DMS79 (cell line): ENCODE results near the gene COL4A2.

ENCODE experiments used
- DNase-seq: peaks from one replicate; lab custom pipeline; 2025; lab: John Stamatoyannopoulos, UW

The COL4A2 gene

DNA sequence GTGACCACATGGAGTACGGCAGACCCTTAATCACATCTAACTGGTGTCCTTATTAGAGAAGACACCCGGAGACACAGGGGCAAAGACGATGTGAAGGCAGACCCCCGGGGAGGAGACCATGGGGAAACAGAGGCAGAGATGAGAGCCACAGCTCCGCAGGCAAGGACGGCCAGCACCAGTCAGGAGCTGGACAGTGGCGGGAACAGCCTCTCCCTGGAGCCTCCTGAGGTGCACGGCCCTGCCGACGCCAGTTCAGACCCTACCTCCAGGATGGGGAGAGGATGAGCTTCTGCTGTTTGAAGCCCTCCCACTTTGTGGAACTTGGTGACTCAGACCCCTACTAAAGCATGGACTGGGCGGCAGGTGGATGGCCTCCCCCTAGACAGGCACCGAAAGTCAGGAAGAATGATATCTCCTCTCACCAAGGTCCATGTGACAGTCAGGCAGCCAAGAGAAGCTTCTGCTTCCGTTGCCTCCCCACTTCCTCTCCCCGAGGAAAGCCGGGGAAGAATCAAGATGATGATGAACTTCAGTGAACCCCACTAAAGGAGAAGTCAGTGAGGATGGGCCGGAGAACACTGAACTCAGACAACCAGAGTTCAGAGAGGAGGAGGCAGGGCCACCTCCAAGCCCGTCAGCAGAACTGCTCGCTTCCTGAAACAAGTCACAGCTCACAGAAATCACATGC lies 229.1 kb downstream of the COL4A2 start:
- no peak for DNase-seq

GRCh38 chr13:110538632-110539031 lies 231.5 kb downstream of the COL4A2 start:
- DNase-seq, result peak; percentile 25

DNA sequence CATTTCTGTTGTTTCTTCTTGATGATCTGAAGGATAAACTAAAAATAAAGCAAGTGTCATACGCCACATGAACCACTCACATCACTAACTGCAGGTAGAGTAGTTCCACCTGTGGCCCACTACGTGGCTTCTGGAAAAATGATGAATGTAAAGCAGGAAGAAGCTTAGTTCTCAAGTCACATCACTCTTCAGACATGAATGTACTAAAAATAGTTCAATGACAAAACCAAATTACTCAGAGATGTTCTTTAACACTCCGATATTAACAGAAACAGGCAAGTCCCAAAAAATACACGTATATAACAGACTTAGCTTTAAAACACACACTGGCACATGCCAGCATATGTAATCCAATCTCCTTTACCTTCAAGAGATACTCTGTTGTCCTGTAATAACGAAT lies 232.8 kb downstream of the COL4A2 start:
- no peak for DNase-seq

DNA sequence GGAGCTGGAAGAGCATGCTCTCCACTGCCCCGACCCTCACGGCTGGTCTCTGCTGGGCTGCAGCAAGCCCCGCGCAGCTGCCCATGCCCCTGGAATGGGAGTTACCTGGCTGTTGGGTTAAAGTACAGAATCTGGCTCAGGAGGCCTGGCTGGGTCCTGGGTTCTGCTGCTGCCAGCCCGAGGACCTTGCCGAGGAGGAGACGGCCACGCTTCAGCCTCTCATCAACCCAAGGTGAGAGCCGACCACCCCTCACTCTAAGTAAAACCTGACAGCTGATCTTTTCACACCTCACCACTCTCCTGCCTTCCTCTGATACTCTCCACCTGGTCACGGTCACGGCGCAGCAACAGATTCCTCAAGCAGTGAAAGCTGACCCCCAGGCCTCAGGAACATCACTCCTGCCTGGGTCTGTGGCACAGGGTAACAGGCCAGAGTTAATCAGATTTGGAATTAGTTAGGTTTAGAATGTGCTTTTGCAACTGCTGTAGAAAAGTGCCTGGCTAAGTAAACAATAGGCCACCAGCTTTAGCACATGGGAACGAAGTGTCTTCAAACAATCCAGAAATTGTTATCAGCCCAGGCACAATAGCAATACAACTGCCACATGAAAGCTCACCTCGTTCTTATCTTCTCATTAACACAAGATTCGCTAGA lies 233.9 kb downstream of the COL4A2 start:
- peak; percentile 46 for DNase-seq

DNA sequence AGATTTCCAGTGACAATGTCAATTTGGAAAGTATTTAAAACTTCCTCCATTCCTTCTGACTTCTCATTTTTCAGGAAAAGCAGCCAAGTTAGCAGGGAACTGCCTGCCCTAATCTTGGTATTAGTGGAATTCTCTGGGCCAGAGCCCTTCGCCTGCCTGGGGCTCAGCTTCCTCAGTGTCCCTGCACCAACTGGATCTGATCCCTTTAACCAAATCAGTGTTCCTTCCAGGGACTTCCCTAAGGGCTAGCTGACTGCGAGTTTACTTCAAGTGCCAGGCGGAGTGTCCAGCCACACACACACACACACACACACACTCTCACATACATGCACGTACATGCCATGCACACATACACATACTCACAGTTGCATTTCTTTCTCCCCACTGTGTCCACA lies 234.4 kb downstream of the COL4A2 start:
- no peak for DNase-seq

GRCh38 chr13:110542169-110542796 lies 235.2 kb downstream of the COL4A2 start:
- DNase-seq, result peak; percentile 95

- no peak for DNase-seq
Measured at GRCh38 chr13:110546378-110546777, 239.3 kb downstream of the COL4A2 start.

DNA sequence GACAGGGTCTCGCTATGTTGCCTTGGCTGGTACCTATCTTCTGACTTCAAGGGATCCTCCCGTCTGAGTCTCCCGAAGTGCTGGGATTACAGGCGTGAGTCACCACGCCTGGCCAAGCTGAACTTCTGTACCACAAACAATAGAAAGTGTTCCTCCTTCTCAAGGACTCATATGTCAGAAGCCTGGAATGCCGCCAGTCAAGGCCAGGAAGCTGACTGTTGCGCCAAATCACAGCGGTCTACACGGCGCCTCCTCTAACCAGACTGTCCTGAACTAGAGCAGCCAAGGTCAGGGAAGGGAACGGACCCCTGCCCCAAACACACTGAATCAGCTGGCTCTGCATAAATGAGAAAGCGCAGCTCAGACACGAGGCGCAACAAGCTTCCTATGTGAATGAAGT lies 239.8 kb downstream of the COL4A2 start:
- DNase-seq, result no peak

DNA sequence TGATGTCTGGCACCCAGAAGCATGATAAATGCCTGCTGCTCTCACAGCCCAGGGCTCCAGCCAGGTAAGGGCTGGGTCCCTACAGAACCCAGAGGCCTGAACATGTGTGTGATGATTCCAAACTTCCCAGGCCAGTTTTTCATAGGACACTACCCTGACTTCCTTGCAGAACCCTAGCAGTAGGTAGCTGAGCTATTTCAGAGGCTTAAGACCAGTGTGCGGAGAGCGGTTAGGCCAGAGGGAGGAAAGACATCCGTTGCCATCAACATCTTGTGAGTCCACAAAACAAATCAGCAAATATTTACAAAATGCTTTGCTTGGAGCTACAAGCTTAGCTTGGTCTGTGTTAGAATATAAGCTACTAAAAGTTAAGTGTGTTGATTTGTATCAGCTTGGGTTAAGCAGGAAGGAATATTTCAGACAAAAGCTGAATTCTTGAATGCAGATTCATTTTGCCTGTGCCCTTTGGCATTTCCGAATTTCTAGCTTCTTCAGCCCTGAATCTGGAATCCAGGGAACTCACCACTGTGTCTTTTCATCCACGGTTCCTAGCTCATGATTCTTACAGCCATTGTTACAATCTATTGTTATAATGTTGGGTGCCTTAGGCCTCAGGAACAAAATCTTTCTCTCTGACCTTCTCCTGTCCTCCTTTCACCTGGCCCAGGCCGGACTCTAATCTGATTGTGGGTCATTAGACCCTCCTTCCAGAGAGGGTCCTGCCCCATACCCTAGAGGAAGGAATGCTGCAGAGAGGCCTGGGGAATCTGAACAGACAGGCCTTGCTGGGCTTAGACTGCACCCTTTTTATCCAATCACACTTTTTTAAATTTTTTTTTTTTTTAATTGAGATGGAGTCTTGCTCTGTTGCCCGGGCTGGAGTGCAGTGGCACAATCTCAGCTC lies 242.1 kb downstream of the COL4A2 start:
- no peak for DNase-seq

- no peak for DNase-seq
Measured at GRCh38 chr13:110549795-110550160, 242.7 kb downstream of the COL4A2 start.

DNA sequence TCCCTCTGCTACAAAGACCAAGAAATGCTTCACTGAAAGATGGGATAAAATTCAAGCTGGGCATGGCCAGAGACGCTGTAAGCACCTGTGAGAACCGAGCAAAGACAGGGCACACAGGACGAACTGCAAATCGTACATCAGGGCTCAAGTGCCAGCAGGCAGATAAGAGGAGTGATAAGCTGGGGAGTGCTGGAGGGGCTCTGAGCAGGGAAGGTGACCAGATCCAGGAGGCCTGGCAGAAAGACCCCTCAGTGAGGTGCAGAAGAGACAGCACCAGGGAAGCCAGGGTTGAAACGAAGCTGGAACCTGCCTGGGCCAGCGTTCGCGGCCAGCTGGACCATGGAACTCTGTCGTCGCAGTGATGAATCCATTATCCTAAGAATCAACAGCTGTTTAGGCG lies 244.2 kb downstream of the COL4A2 start:
- DNase-seq, result peak; percentile 76

DNA sequence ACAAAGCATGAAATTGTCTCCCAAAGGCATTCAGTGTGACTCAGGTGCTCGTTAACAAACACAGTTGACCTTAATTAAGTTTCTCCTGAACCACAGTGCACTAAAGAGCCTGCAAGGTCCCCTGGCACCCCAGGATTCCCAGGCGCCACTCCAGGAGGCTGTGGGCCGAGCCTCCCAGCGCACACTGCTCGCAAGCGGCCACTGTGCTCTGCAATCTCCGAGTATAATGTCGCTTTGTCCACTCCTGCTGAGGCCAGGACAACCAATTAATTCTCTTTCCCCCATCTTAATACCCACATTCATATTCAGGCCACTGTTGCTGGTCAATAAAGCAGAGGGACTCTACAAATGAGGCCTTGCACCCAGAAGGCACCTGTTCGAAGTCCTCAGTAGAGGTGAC lies 245.7 kb downstream of the COL4A2 start:
- DNase-seq, result no peak

- no peak for DNase-seq
Measured at GRCh38 chr13:110553417-110553816, 246.3 kb downstream of the COL4A2 start.

GRCh38 chr13:110554227-110554836 lies 247.2 kb downstream of the COL4A2 start:
- DNase-seq, result peak; percentile 48

- DNase-seq, result no peak
Measured at GRCh38 chr13:110554946-110555345, 247.9 kb downstream of the COL4A2 start.

GRCh38 chr13:110555601-110556223 lies 248.6 kb downstream of the COL4A2 start:
- DNase-seq, result no peak

DNA sequence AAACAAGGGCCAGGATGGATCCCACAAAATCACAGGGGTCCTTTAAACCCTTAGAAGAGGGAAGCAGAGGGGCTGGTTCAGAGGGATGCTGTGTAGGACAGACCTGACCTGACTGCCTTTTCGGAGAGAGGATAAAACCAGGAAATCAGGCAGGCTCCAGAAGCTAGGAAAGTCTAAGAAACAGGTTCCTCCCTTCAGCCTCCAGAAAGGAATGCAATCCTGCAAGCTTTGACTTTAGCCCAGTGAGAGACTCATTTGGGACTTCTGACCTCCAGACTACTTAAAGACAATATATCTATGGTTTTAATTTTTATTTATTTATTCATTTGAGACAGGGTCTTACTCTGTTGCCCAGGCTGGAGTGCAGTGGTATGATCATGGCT lies 249.1 kb downstream of the COL4A2 start:
- no peak for DNase-seq

GRCh38 chr13:110557082-110557481 lies 250.0 kb downstream of the COL4A2 start:
- DNase-seq, result no peak

- peak; percentile 76 for DNase-seq
Measured at GRCh38 chr13:110557610-110558305, 250.7 kb downstream of the COL4A2 start.

GRCh38 chr13:110559429-110559943 lies 252.4 kb downstream of the COL4A2 start:
- DNase-seq, result peak; percentile 68

- peak; percentile 68 for DNase-seq
Measured at GRCh38 chr13:110559986-110560385, 252.9 kb downstream of the COL4A2 start.
